Hematopoietic multipotent progenitor cell treated with erythropoietin and hydrocortisone succinate and interleukin-3 and kit ligand, for 8 days (in vitro differentiated cells): ENCODE data around the gene POR.
A peak's percentile ranks its signal among the peaks of the same experiment; 100 is the strongest.
"Not testable (repeated sequence)": the region's sequence is repeated elsewhere in the genome, so short reads cannot be mapped to it uniquely, and the experiment has no call there.

Source experiments
- DNase-seq: peaks from one replicate; pipeline ENCODE4 v3.0.0-alpha.2; 2015

POR gene

GRCh38 chr7:75993689-75994387 is 78.9 kb downstream of the POR start:
- peak; percentile 17 for DNase-seq

- DNase-seq, result peak; percentile 88
Observed at GRCh38 chr7:75994388-75995051, 79.6 kb downstream of the POR start, which contains the start of gene TMEM120A. TMEM120A (minus strand) TSS chr7:75994595; CDS start chr7:75994570, 25 bp downstream.

- DNase-seq, result no peak
Observed at GRCh38 chr7:75995052-75995471, 80.1 kb downstream of the POR start.

- no peak for DNase-seq
Observed at GRCh38 chr7:75995996-75996395, 81.0 kb downstream of the POR start.

- DNase-seq, result no peak
Observed at GRCh38 chr7:75996476-75996875, 81.5 kb downstream of the POR start.

- no peak for DNase-seq
Observed at GRCh38 chr7:75998038-75998437, 83.1 kb downstream of the POR start.

GRCh38 chr7:76000566-76000965 is 85.6 kb downstream of the POR start:
- DNase-seq, result no peak

- DNase-seq, result no peak
Observed at GRCh38 chr7:76002139-76002538, 87.2 kb downstream of the POR start.

GRCh38 chr7:76002822-76003221 is 87.9 kb downstream of the POR start:
- DNase-seq, result no peak

GRCh38 chr7:76003351-76003750 is 88.4 kb downstream of the POR start:
- DNase-seq, result no peak

- not testable (repeated sequence) for DNase-seq
Observed at GRCh38 chr7:76005004-76005403, 90.0 kb downstream of the POR start.

GRCh38 chr7:76008156-76008687 is 93.3 kb downstream of the POR start:
- no peak for DNase-seq

GRCh38 chr7:76009672-76010600 is 95.0 kb downstream of the POR start:
- no peak for DNase-seq

GRCh38 chr7:76011442-76011861 is 96.5 kb downstream of the POR start:
- no peak for DNase-seq

GRCh38 chr7:76016191-76016947 is 101.4 kb downstream of the POR start:
- DNase-seq, result no peak

GRCh38 chr7:76018520-76018919 is 103.6 kb downstream of the POR start:
- DNase-seq, result not testable (repeated sequence)

- peak; percentile 74 for DNase-seq
Observed at GRCh38 chr7:76020031-76020714, 105.2 kb downstream of the POR start.

GRCh38 chr7:76022026-76022780 is 107.2 kb downstream of the POR start:
- no peak for DNase-seq

- no peak for DNase-seq
Observed at GRCh38 chr7:76023002-76023401, 108.0 kb downstream of the POR start.

- DNase-seq, result not testable (repeated sequence)
Observed at GRCh38 chr7:76029682-76030081, 114.7 kb downstream of the POR start.

GRCh38 chr7:76031964-76032363 is 117.0 kb downstream of the POR start:
- no peak for DNase-seq
